GM13976 (cell line): ENCODE data around the gene FAM25A.

Source experiments
- DNase-seq: peaks from one replicate; pipeline ENCODE4 v3.0.0; 2012; ENCODE audit warnings: low spot score
- CTCF ChIP-seq: IDR thresholded peaks from 2 replicates; pipeline ENCODE4 v1.5.1; 2012; ENCODE audit warnings: borderline replicate concordance, mild to moderate bottlenecking; ENCODE audit not compliant: insufficient read depth; ENCODE audit errors: extremely low read depth, missing control alignments, control extremely low read depth
- in situ Hi-C: fragments of 300-500 bp; cut with MboI; formaldehyde crosslinking; loops from one replicate; pipeline ENCODE4 v1.12.0; 2022; ENCODE audit warnings: low sequenced_read_pairs, mixed read lengths, inconsistent platforms; ENCODE audit not compliant: unreplicated experiment

FAM25A gene

GRCh38 chr10:87066178-87066577, 46.1 kb downstream of the FAM25A start:
- DNase-seq = no peak
- in situ Hi-C loops = no loop called here
- TF ChIP-seq CTCF = no peak

GRCh38 chr10:87066865-87067264, 46.8 kb downstream of the FAM25A start:
- DNase-seq = no peak
- in situ Hi-C loops = no loop called here
- no peak for TF ChIP-seq CTCF

GRCh38 chr10:87068281-87068680, 48.2 kb downstream of the FAM25A start:
- in situ Hi-C loops = no loop called here
- no peak for DNase-seq
- TF ChIP-seq CTCF = no peak

- in situ Hi-C loops = no loop called here
- no peak for DNase-seq
- no peak for TF ChIP-seq CTCF
Observed at GRCh38 chr10:87072449-87072848, 52.4 kb downstream of the FAM25A start.
